SK-N-SH (cell line): Measurements from ENCODE around the gene WDR35.

ENCODE experiments used
- EP300 ChIP-seq, 2 experiments: IDR thresholded peaks; 2 replicates each; pipeline versions ENCODE4 v1.4.0 to v1.6.1; 2012; ENCODE audit warnings: borderline replicate concordance in 1 of 2, low read depth in 1 of 2, low read length in 1 of 2
- EZH2phosphoT487 ChIP-seq: fragments of 200-600 bp; sonication (generic); IDR thresholded peaks from 2 replicates; pipeline ENCODE4 v1.6.1; 2017; ENCODE audit warnings: low read depth, mixed run types, mild to moderate bottlenecking, antibody characterized with exemption, moderate library complexity, borderline replicate concordance
- GABPA ChIP-seq: IDR thresholded peaks from 2 replicates; pipeline ENCODE4 v1.4.0; 2012; ENCODE audit warnings: low read depth, mild to moderate bottlenecking
- NRF1 ChIP-seq: IDR thresholded peaks from 2 replicates; pipeline ENCODE4 v1.6.1; 2012; ENCODE audit warnings: low read depth, mild to moderate bottlenecking, low read length
- POLR2AphosphoS5 ChIP-seq: IDR thresholded peaks from 2 replicates; pipeline ENCODE4 v1.6.1; 2012; ENCODE audit warnings: low read depth, low read length
- RAD21 ChIP-seq: IDR thresholded peaks from 2 replicates; pipeline ENCODE4 v1.6.1; 2012; ENCODE audit warnings: mild to moderate bottlenecking, low read length
- YY1 ChIP-seq: IDR thresholded peaks from 2 replicates; pipeline ENCODE4 v1.4.0; 2012; ENCODE audit warnings: low read depth, mild to moderate bottlenecking
- TF ChIP-seq, protein P1 (sequence below): fragments of 200-600 bp; sonication (generic); IDR thresholded peaks from 2 replicates; pipeline ENCODE4 v1.6.1; 2017; ENCODE audit warnings: antibody characterized with exemption, mild to moderate bottlenecking, moderate library complexity
- TF ChIP-seq, protein P2 (sequence below): IDR thresholded peaks from 2 replicates; pipeline ENCODE4 v1.4.0; 2012; ENCODE audit warnings: low read depth, borderline replicate concordance
- TF ChIP-seq, protein P3 (sequence below): IDR thresholded peaks from 2 replicates; pipeline ENCODE4 v1.6.1; 2012; ENCODE audit warnings: mild to moderate bottlenecking, low read depth, low read length, moderate library complexity
- TF ChIP-seq, protein P4 (sequence below): IDR thresholded peaks from 2 replicates; pipeline ENCODE4; 2012

DNA sequence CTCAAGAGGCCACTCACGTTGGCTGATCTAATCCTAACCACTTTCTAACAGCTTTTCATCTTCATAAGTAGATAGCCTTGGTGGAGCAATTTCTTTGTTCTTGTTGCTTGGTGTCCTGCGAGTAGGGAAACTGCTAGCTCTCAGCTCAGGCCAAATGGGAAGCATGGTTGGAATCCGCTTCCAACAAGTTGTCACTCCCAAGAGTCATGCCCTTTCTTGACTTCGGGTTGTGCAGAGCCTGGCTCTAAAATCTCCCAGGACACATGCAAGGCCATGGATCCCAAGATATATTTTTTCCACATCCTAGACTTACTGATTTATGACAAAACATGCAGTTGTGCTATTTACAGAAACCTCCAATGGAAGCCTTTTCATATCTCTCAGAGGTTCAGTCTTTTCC lies 29.8 kb upstream of the WDR35 start:
- TF ChIP-seq EZH2phosphoT487 (no peak), POLR2AphosphoS5 (no peak), NRF1 (no peak), EP300 (IDR thresholded peaks at IDR 0.05; ENCODE audit: borderline replicate concordance in 1 of 2, low read depth in 1 of 2, low read length in 1 of 2) (no peak), YY1 (no peak), GABPA (no peak), RAD21 (no peak)
- TF ChIP-seq, protein P1, sequence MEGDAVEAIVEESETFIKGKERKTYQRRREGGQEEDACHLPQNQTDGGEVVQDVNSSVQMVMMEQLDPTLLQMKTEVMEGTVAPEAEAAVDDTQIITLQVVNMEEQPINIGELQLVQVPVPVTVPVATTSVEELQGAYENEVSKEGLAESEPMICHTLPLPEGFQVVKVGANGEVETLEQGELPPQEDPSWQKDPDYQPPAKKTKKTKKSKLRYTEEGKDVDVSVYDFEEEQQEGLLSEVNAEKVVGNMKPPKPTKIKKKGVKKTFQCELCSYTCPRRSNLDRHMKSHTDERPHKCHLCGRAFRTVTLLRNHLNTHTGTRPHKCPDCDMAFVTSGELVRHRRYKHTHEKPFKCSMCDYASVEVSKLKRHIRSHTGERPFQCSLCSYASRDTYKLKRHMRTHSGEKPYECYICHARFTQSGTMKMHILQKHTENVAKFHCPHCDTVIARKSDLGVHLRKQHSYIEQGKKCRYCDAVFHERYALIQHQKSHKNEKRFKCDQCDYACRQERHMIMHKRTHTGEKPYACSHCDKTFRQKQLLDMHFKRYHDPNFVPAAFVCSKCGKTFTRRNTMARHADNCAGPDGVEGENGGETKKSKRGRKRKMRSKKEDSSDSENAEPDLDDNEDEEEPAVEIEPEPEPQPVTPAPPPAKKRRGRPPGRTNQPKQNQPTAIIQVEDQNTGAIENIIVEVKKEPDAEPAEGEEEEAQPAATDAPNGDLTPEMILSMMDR = no peak
- TF ChIP-seq, protein P2, sequence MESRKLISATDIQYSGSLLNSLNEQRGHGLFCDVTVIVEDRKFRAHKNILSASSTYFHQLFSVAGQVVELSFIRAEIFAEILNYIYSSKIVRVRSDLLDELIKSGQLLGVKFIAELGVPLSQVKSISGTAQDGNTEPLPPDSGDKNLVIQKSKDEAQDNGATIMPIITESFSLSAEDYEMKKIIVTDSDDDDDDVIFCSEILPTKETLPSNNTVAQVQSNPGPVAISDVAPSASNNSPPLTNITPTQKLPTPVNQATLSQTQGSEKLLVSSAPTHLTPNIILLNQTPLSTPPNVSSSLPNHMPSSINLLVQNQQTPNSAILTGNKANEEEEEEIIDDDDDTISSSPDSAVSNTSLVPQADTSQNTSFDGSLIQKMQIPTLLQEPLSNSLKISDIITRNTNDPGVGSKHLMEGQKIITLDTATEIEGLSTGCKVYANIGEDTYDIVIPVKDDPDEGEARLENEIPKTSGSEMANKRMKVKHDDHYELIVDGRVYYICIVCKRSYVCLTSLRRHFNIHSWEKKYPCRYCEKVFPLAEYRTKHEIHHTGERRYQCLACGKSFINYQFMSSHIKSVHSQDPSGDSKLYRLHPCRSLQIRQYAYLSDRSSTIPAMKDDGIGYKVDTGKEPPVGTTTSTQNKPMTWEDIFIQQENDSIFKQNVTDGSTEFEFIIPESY = no peak
- TF ChIP-seq, protein P3, sequence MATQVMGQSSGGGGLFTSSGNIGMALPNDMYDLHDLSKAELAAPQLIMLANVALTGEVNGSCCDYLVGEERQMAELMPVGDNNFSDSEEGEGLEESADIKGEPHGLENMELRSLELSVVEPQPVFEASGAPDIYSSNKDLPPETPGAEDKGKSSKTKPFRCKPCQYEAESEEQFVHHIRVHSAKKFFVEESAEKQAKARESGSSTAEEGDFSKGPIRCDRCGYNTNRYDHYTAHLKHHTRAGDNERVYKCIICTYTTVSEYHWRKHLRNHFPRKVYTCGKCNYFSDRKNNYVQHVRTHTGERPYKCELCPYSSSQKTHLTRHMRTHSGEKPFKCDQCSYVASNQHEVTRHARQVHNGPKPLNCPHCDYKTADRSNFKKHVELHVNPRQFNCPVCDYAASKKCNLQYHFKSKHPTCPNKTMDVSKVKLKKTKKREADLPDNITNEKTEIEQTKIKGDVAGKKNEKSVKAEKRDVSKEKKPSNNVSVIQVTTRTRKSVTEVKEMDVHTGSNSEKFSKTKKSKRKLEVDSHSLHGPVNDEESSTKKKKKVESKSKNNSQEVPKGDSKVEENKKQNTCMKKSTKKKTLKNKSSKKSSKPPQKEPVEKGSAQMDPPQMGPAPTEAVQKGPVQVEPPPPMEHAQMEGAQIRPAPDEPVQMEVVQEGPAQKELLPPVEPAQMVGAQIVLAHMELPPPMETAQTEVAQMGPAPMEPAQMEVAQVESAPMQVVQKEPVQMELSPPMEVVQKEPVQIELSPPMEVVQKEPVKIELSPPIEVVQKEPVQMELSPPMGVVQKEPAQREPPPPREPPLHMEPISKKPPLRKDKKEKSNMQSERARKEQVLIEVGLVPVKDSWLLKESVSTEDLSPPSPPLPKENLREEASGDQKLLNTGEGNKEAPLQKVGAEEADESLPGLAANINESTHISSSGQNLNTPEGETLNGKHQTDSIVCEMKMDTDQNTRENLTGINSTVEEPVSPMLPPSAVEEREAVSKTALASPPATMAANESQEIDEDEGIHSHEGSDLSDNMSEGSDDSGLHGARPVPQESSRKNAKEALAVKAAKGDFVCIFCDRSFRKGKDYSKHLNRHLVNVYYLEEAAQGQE = no peak
- TF ChIP-seq, protein P4, sequence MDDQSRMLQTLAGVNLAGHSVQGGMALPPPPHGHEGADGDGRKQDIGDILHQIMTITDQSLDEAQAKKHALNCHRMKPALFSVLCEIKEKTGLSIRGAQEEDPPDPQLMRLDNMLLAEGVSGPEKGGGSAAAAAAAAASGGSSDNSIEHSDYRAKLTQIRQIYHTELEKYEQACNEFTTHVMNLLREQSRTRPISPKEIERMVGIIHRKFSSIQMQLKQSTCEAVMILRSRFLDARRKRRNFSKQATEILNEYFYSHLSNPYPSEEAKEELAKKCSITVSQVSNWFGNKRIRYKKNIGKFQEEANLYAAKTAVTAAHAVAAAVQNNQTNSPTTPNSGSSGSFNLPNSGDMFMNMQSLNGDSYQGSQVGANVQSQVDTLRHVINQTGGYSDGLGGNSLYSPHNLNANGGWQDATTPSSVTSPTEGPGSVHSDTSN = no peak
